Suprapubic skin (tissue), 4 donors: ENCODE measurements around the gene MMS22L. TPM values are rescaled to one million over a fixed set of nuclear protein-coding genes. Genes with fewer than 3 reads are reported as not detected.

Experiments
- DNase-seq, 2 donors: peaks; one replicate each; pipeline ENCODE4 v3.0.0-alpha.2; 2019; ENCODE audit warnings: low spot score in 2 of 2
- H3K27ac ChIP-seq: fragments of 200-600 bp; sonication (generic); one replicate; pipeline ENCODE4 v1.5.1; 2019
- H3K27me3 ChIP-seq: fragments of 200-600 bp; sonication (generic); one replicate; pipeline ENCODE4 v1.5.1; 2019
- H3K36me3 ChIP-seq: fragments of 200-600 bp; sonication (generic); one replicate; pipeline ENCODE4 v1.5.1; 2019
- H3K4me1 ChIP-seq: fragments of 200-600 bp; sonication (generic); one replicate; pipeline ENCODE4 v1.5.1; 2019
- H3K4me3 ChIP-seq: fragments of 200-600 bp; sonication (generic); one replicate; pipeline ENCODE4 v1.5.1; 2019; ENCODE audit warnings: mild to moderate bottlenecking
- H3K9me3 ChIP-seq: fragments of 200-600 bp; sonication (generic); one replicate; pipeline ENCODE4 v1.5.1; 2019
- EP300 ChIP-seq: sonication (generic); formaldehyde crosslinking; IDR thresholded peaks from one replicate; pipeline ENCODE4 v1.6.1; 2017; ENCODE audit warnings: antibody characterized with exemption
- POLR2A ChIP-seq, 2 donors: fragments of 450-650 bp; IDR thresholded peaks; one replicate each; pipeline ENCODE4 v1.6.1; 2017; ENCODE audit warnings: antibody characterized with exemption in 2 of 2, mild to moderate bottlenecking in 2 of 2, moderate library complexity in 2 of 2
- POLR2AphosphoS5 ChIP-seq, 3 donors: sonication (generic); formaldehyde crosslinking; IDR thresholded peaks; one replicate each; pipeline ENCODE4 v1.6.1; 2017; ENCODE audit warnings: antibody characterized with exemption in 3 of 3
- WGBS: methylation state at CpG from one replicate; pipeline ENCODE4 v1.1.5; 2018; 5-methylcytosine and 5-hydroxymethylcytosine counted together
- total RNA-seq, 4 donors: library from RNA; depleted of rRNA; stranded (reverse); fragments of >200 nt; gene quantifications; one replicate each; pipeline ENCODE4 v1.1.0, GENCODE V29; 2016
- TF ChIP-seq, protein P1 (sequence below), 2 donors: fragments of 200-600 bp in 1 of 2; fragments of 450-650 bp in 1 of 2; sonication (generic) in 1 of 2; IDR thresholded peaks; one replicate each; pipeline ENCODE4 v1.5.1; 2016 to 2019; ENCODE audit warnings: antibody characterized with exemption in 2 of 2, mild to moderate bottlenecking in 1 of 2, moderate library complexity in 1 of 2

Gene MMS22L
- total RNA-seq, 4 donors from 2014 or later = 7.5 to 15.7 (median 10.0) TPM

DNA sequence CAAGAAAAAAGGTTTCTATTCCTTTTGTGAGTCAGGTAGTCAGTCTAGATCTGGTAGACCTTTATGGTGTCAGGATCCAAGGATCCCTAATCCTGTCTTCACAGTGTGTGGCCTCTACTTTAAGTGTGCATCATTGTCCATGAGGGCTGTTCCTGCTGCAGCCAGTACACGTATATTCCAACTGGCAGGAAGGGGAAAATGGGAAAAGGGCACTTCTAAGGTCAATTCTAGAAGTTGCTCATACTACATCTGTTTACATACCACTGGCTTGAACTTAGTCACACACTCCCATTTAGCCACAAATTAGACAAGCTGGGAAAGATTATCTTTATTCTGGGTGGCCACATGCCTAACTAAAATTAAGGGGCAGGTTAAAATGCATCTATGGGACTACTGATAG is 9.7 kb upstream of the MMS22L start:
- H3K4me1 ChIP-seq = no peaks in the 10 kb centered on the region
- WGBS = 40% methylated on average over 1 of the region's 1 CpG
- no peak for DNase-seq
- H3K36me3 ChIP-seq = no peaks in the 10 kb centered on the region
- TF ChIP-seq POLR2AphosphoS5 (IDR thresholded peaks at IDR 0.05) (no peak), POLR2A (IDR thresholded peaks at IDR 0.05) (no peak)
- TF ChIP-seq, protein P1, sequence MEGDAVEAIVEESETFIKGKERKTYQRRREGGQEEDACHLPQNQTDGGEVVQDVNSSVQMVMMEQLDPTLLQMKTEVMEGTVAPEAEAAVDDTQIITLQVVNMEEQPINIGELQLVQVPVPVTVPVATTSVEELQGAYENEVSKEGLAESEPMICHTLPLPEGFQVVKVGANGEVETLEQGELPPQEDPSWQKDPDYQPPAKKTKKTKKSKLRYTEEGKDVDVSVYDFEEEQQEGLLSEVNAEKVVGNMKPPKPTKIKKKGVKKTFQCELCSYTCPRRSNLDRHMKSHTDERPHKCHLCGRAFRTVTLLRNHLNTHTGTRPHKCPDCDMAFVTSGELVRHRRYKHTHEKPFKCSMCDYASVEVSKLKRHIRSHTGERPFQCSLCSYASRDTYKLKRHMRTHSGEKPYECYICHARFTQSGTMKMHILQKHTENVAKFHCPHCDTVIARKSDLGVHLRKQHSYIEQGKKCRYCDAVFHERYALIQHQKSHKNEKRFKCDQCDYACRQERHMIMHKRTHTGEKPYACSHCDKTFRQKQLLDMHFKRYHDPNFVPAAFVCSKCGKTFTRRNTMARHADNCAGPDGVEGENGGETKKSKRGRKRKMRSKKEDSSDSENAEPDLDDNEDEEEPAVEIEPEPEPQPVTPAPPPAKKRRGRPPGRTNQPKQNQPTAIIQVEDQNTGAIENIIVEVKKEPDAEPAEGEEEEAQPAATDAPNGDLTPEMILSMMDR (IDR thresholded peaks at IDR 0.05) = no peak
- no peaks in the 10 kb centered on the region for H3K27me3 ChIP-seq
- no peak overlapping the region for H3K4me3 ChIP-seq
- H3K9me3 ChIP-seq = no peaks in the 10 kb centered on the region
- H3K27ac ChIP-seq = no peak overlapping the region

DNA sequence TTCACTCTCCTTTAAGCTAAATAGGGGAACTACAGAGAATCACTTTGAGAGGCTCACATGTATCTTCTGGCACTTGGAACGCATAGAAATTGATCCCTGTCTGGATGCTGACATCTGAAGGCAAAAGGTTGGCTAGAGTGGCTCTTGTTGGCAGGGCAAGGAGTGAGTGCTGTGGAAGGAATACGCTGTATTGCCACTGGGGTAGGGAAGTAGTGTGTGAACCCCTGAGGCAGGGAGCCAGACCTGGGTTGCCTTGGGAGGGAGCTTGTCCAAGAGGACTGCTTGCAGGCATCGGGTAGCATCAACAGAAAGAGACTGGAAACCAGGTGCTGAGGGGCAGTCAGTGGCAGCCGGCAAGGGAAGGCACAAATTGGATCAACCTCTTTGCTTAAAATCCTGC is 8.9 kb upstream of the MMS22L start:
- Histone ChIP-seq H3K36me3 (no peaks in the 10 kb centered on the region), H3K9me3 (no peaks in the 10 kb centered on the region), H3K4me1 (no peaks in the 10 kb centered on the region), H3K27me3 (no peaks in the 10 kb centered on the region), H3K27ac (no peak overlapping the region), H3K4me3 (no peak overlapping the region)
- no peak for DNase-seq
- TF ChIP-seq POLR2AphosphoS5 (IDR thresholded peaks at IDR 0.05) (no peak), POLR2A (IDR thresholded peaks at IDR 0.05) (no peak), EP300 (no peak)
- TF ChIP-seq, protein P1 (IDR thresholded peaks at IDR 0.05) = no peak
- WGBS = 49% methylated on average over 4 of the region's 4 CpGs

GRCh38 chr6:97289332-97289731 is 6.3 kb upstream of the MMS22L start:
- no peak for DNase-seq
- TF ChIP-seq, protein P1 (IDR thresholded peaks at IDR 0.05) = no peak
- no peak for TF ChIP-seq POLR2A (IDR thresholded peaks at IDR 0.05)
- TF ChIP-seq EP300 = no peak
- 75% methylated on average over 4 of the region's 4 CpGs for WGBS

DNA sequence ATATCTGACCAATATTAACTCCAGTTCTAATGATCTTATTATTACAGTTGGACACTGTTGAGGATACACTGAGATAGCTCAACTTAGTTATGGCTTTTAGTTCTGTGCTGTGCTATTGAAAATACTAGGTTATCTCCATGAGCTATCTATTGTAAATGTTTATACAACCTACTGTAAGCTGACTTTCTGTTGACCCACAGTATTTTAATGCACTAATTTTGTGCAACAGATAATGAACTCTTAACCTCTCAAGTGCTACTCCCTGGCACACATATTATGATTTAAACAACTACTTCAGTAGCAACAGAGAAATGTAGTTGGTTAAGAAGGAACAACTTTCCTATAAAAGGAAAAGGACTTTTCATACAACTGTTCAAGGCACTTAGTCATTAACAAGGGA is 5.2 kb upstream of the MMS22L start:
- TF ChIP-seq EP300 = no peak
- TF ChIP-seq POLR2AphosphoS5 (IDR thresholded peaks at IDR 0.05) = no peak
- TF ChIP-seq, protein P1 (IDR thresholded peaks at IDR 0.05) = no peak
- no peak for TF ChIP-seq POLR2A (IDR thresholded peaks at IDR 0.05)
- no peak for DNase-seq
- Histone ChIP-seq H3K36me3 (no peaks in the 10 kb centered on the region), H3K9me3 (no peaks in the 10 kb centered on the region), H3K27ac (no peak overlapping the region), H3K4me3 (no peak overlapping the region), H3K27me3 (no peaks in the 10 kb centered on the region), H3K4me1 (peaks cover 4% of the 10 kb centered on the region)

More at GRCh38 chr6:97289332-97289731, 6.3 kb upstream of the MMS22L start:
- Histone ChIP-seq H3K27ac (no peak overlapping the region), H3K4me1 (no peaks in the 10 kb centered on the region), H3K9me3 (no peaks in the 10 kb centered on the region), H3K36me3 (no peaks in the 10 kb centered on the region), H3K27me3 (no peaks in the 10 kb centered on the region), H3K4me3 (no peak overlapping the region)

- Histone ChIP-seq H3K4me3 (peak overlapping the region; percentile 97), H3K27me3 (no peaks in the 10 kb centered on the region), H3K36me3 (peaks cover 10% of the 10 kb centered on the region), H3K27ac (peak overlapping the region; percentile 82), H3K4me1 (peaks cover 17% of the 10 kb centered on the region), H3K9me3 (no peaks in the 10 kb centered on the region)
- TF ChIP-seq EP300 = no peak
- no peak for TF ChIP-seq POLR2A (IDR thresholded peaks at IDR 0.05)
- no peak for TF ChIP-seq POLR2AphosphoS5 (IDR thresholded peaks at IDR 0.05)
- TF ChIP-seq, protein P1 (IDR thresholded peaks at IDR 0.05) = no peak
- no peak for DNase-seq
- 3% methylated on average over 12 of the region's 13 CpGs for WGBS
Observed at GRCh38 chr6:97282238-97282725, 734 bp downstream of the MMS22L start.
